ENCODE data around the gene RANBP3L.

- TF ChIP-seq CTCF (conservative IDR thresholded peaks at IDR 0.05 in 1 of 2, IDR thresholded peaks at IDR 0.05 in 1 of 2; ENCODE audit: extremely low read depth in 1 of 2, insufficient read depth in 1 of 2, low read depth in 1 of 2, low read length in 2 of 2): no peak
- TF ChIP-seq EZH2 (IDR thresholded peaks at IDR 0.05; ENCODE audit: borderline replicate concordance, low read length): no peak
These were observed 62.1 kb downstream of the RANBP3L start for GRCh38 chr5:36239370-36240293.
